CD4-positive, CD25-positive, alpha-beta regulatory T cell (primary cell): Measurements from ENCODE around the gene TLE3. TPM values are rescaled to one million over a fixed set of nuclear protein-coding genes. Genes with fewer than 3 reads are reported as not detected.

Experiments used
- ATAC-seq, 2 donors: fragments of 150-1000 bp; cut with Tn5 transposase; one replicate each; pipeline ENCODE4 v1.10.0; 2021; ENCODE audit warnings: low read depth in 2 of 2, moderate number of reproducible peaks in 2 of 2, moderate library complexity in 1 of 2
- DNase-seq, 3 donors: peaks; one replicate each; pipeline versions ENCODE4 v3.0.0 to v3.0.0-alpha.2; 2012 to 2022; ENCODE audit warnings: mixed read lengths in 1 of 3
- H3K27ac ChIP-seq: one replicate; pipeline ENCODE4 v1.7.0; 2013; ENCODE audit warnings: mild to moderate bottlenecking, low read length; ENCODE audit not compliant: insufficient read depth, poor library complexity, severe bottlenecking
- H3K27me3 ChIP-seq: one replicate; pipeline ENCODE4 v1.7.0; 2013; ENCODE audit warnings: low read length; ENCODE audit not compliant: control insufficient read depth, insufficient read depth
- H3K36me3 ChIP-seq: one replicate; pipeline ENCODE4 v1.7.0; 2013; ENCODE audit warnings: mild to moderate bottlenecking, low read length, moderate library complexity; ENCODE audit not compliant: control insufficient read depth, insufficient read depth
- H3K4me1 ChIP-seq: 2 replicates; pipeline ENCODE4 v1.7.0; 2013; ENCODE audit warnings: mild to moderate bottlenecking, low read length; ENCODE audit not compliant: insufficient read depth, control insufficient read depth, poor library complexity, severe bottlenecking
- H3K4me3 ChIP-seq: one replicate; pipeline ENCODE4 v1.7.0; 2013; ENCODE audit warnings: low read depth, mild to moderate bottlenecking, low read length, moderate library complexity
- H3K9me3 ChIP-seq, 2 experiments: 1 replicate in 1 of 2; 2 replicates in 1 of 2; pipeline ENCODE4 v1.7.0; 2013; ENCODE audit warnings: low read length in 2 of 2, mild to moderate bottlenecking in 1 of 2, moderate library complexity in 1 of 2; ENCODE audit not compliant: control insufficient read depth in 2 of 2
- H3K27ac Mint-ChIP-seq, 3 donors: one replicate each; pipeline ENCODE4 v1.8.0; 2020 to 2022; ENCODE audit warnings: mild to moderate bottlenecking in 3 of 3, mixed read lengths in 3 of 3, moderate library complexity in 2 of 3
- H3K27me3 Mint-ChIP-seq: one replicate; pipeline ENCODE4 v1.8.0; 2022; ENCODE audit warnings: mild to moderate bottlenecking, mixed read lengths
- H3K36me3 Mint-ChIP-seq: one replicate; pipeline ENCODE4 v1.8.0; 2020; ENCODE audit warnings: mixed read lengths
- H3K4me1 Mint-ChIP-seq, 4 donors: one replicate each; pipeline ENCODE4 v1.8.0; 2020 to 2022; ENCODE audit warnings: mixed read lengths in 4 of 4, mild to moderate bottlenecking in 1 of 4
- H3K4me3 Mint-ChIP-seq, 4 donors: one replicate each; pipeline ENCODE4 v1.8.0; 2020 to 2022; ENCODE audit warnings: mild to moderate bottlenecking in 4 of 4, mixed read lengths in 4 of 4, moderate library complexity in 3 of 4
- H3K9me3 Mint-ChIP-seq, 7 donors: one replicate each; pipeline ENCODE4 v1.8.0; 2020 to 2022; ENCODE audit warnings: mixed read lengths in 7 of 7, mild to moderate bottlenecking in 3 of 7, moderate library complexity in 2 of 7
- polyA plus RNA-seq, 4 donors: library from polyadenylated mRNA; unstranded; fragments of 300-500 nt; fragmentation: Illumina TruSeq; gene quantifications; one replicate each; pipeline ENCODE4 v1.2.3, GENCODE V29; 2021
- total RNA-seq: library from RNA; stranded (reverse); gene quantifications from one replicate; pipeline ENCODE4 v1.2.3, GENCODE V29; 2022

The TLE3 gene
- total and polyA plus RNA-seq, 5 donors from 2014 or later: 8.4 to 115 (median 12.7) TPM

GRCh38 chr15:70050970-70051369 lies 46.7 kb downstream of the TLE3 start:
- no peak overlapping the region for H3K4me3 ChIP-seq
- peaks cover 46% of the 10 kb centered on the region for H3K36me3 Mint-ChIP-seq
- no peaks in the 10 kb centered on the region for H3K9me3 ChIP-seq
- no peak overlapping the region for H3K4me3 Mint-ChIP-seq
- H3K27me3 ChIP-seq: no peaks in the 10 kb centered on the region
- H3K27ac Mint-ChIP-seq: no peak overlapping the region
- no peak for DNase-seq
- peaks cover 74% of the 10 kb centered on the region for H3K36me3 ChIP-seq
- no peaks in the 10 kb centered on the region for H3K9me3 Mint-ChIP-seq
- no peak for ATAC-seq
- no peaks in the 10 kb centered on the region for H3K27me3 Mint-ChIP-seq
- no peaks in the 10 kb centered on the region for H3K4me1 Mint-ChIP-seq
- no peak overlapping the region for H3K27ac ChIP-seq
- H3K4me1 ChIP-seq: no peaks in the 10 kb centered on the region

GRCh38 chr15:70050441-70050840 lies 47.3 kb downstream of the TLE3 start:
- peaks cover 69% of the 10 kb centered on the region for H3K36me3 ChIP-seq
- Mint-ChIP-seq H3K27ac (peak overlapping the region in 1 of 3 donors; percentile 29), H3K36me3 (peaks cover 41% of the 10 kb centered on the region)

DNA sequence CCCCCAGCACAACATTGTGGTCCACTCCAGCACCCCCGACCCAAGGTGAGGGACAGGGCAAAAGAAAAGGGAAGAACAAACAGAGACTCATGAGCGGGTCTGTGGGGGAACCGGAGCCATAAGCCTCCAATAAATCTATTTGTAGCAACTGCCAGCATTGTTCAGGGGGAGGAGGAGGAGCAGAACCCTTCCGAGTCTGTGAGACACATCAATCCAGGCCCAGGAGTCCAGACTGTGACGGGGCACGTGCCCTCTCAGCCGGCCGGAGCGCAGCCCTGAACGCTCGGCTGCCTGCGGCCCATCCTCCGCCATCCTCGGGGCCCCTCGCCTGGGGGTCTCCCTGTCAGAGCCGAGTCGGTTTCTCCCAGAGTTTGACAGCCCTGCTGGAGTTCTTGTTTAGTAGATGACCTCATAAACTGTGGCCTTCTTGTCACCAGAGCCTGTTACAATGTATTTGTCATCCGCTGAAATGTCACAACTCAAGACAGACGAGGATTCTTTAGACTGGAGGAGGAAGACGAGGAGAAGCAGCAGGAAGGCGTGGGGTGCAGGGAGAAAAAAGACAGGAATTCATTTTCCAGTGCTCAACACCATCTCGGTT lies 47.9 kb downstream of the TLE3 start:
- Mint-ChIP-seq H3K4me1 (no peaks in the 10 kb centered on the region), H3K4me3 (no peak overlapping the region), H3K36me3 (peaks cover 38% of the 10 kb centered on the region), H3K9me3 (no peaks in the 10 kb centered on the region), H3K27ac (peak overlapping the region in 1 of 3 donors; percentile 64), H3K27me3 (no peaks in the 10 kb centered on the region)
- ATAC-seq (no peak), DNase-seq (no peak)
- Histone ChIP-seq H3K9me3 (no peaks in the 10 kb centered on the region), H3K4me3 (no peak overlapping the region), H3K27me3 (no peaks in the 10 kb centered on the region), H3K36me3 (peaks cover 63% of the 10 kb centered on the region), H3K27ac (no peak overlapping the region), H3K4me1 (no peaks in the 10 kb centered on the region)

More at GRCh38 chr15:70050441-70050840, 47.3 kb downstream of the TLE3 start:
- H3K4me1 ChIP-seq: no peaks in the 10 kb centered on the region
- H3K9me3 ChIP-seq: no peaks in the 10 kb centered on the region
- no peaks in the 10 kb centered on the region for H3K4me1 Mint-ChIP-seq
- H3K27ac ChIP-seq: no peak overlapping the region
- no peak overlapping the region for H3K4me3 Mint-ChIP-seq
- H3K9me3 Mint-ChIP-seq: no peaks in the 10 kb centered on the region
- no peaks in the 10 kb centered on the region for H3K27me3 Mint-ChIP-seq
- H3K4me3 ChIP-seq: no peak overlapping the region
- ATAC-seq (no peak), DNase-seq (no peak)
- H3K27me3 ChIP-seq: no peaks in the 10 kb centered on the region

DNA sequence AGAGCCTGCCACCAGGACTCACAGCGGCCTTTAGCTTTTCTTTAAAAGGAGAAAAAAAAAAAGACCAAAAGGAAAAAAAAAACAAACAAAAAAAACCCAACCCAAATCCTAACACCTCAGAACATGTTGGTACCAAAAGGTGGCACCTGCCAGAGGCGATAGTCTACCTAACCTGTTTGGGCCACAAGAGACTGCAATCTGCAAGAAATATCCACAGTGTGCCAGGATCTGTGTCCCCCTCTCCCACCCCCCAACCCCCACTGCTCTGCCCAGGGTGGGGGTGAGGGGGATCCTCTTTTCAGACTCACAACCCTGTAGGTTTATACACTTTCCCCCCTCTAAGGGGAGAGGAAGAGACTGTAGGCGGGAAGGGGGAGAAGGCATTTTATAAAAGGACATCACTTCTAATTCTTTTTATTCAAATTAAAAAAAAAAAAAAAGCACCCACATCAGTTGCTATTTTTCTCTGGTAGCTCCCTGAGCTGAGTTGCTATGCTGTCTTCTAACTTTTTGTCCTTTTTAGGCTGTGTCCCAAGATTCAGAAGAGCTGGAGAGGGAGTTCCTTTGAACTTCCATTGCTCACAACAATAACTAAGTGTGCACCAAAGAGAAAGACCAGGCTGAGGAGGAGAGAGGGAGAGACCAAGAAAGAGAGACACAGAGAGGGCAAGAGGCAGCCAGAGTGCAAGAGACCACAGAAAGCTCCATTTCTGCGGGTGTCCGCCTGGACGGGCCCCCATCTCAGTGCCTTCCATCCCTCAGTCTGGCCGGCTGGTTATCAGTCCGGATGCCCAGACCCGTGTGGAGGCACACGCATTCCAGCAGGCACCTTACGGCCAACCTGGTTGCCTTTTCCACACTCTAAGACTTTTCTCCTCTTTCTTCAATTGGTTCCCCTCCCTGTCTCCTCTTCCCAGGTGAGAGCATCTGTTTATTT lies 48.9 kb downstream of the TLE3 start:
- DNase-seq (no peak), ATAC-seq (no peak)
- H3K27ac Mint-ChIP-seq: no peak overlapping the region
- H3K4me1 Mint-ChIP-seq: no peaks in the 10 kb centered on the region
- H3K36me3 Mint-ChIP-seq: peaks cover 39% of the 10 kb centered on the region
- no peak overlapping the region for H3K4me3 ChIP-seq
- no peaks in the 10 kb centered on the region for H3K9me3 ChIP-seq
- H3K27me3 Mint-ChIP-seq: no peaks in the 10 kb centered on the region
- no peaks in the 10 kb centered on the region for H3K4me1 ChIP-seq
- H3K9me3 Mint-ChIP-seq: no peaks in the 10 kb centered on the region
- no peak overlapping the region for H3K4me3 Mint-ChIP-seq
- no peak overlapping the region for H3K27ac ChIP-seq
- peaks cover 53% of the 10 kb centered on the region for H3K36me3 ChIP-seq
- H3K27me3 ChIP-seq: no peaks in the 10 kb centered on the region

- Mint-ChIP-seq H3K36me3 (peaks cover 41% of the 10 kb centered on the region), H3K4me1 (no peaks in the 10 kb centered on the region), H3K27ac (no peak overlapping the region), H3K4me3 (no peak overlapping the region), H3K9me3 (no peaks in the 10 kb centered on the region), H3K27me3 (no peaks in the 10 kb centered on the region)
- peaks cover 47% of the 10 kb centered on the region for H3K36me3 ChIP-seq
- no peaks in the 10 kb centered on the region for H3K9me3 ChIP-seq
- no peak overlapping the region for H3K27ac ChIP-seq
- H3K4me1 ChIP-seq: no peaks in the 10 kb centered on the region
- no peaks in the 10 kb centered on the region for H3K27me3 ChIP-seq
- no peak for DNase-seq
- ATAC-seq: no peak
- no peak overlapping the region for H3K4me3 ChIP-seq
Measured at GRCh38 chr15:70048198-70048565, 49.5 kb downstream of the TLE3 start.

- no peak overlapping the region for H3K4me3 ChIP-seq
- H3K9me3 ChIP-seq: no peaks in the 10 kb centered on the region
- no peaks in the 10 kb centered on the region for H3K4me1 Mint-ChIP-seq
- H3K27me3 ChIP-seq: no peaks in the 10 kb centered on the region
- no peak overlapping the region for H3K27ac Mint-ChIP-seq
- H3K27ac ChIP-seq: no peak overlapping the region
- no peaks in the 10 kb centered on the region for H3K27me3 Mint-ChIP-seq
- peaks cover 43% of the 10 kb centered on the region for H3K36me3 Mint-ChIP-seq
- no peaks in the 10 kb centered on the region for H3K4me1 ChIP-seq
- ATAC-seq (no peak), DNase-seq (no peak)
- no peaks in the 10 kb centered on the region for H3K9me3 Mint-ChIP-seq
- H3K4me3 Mint-ChIP-seq: no peak overlapping the region
- H3K36me3 ChIP-seq: peaks cover 41% of the 10 kb centered on the region
Measured at GRCh38 chr15:70047386-70048197, 50.1 kb downstream of the TLE3 start.

DNA sequence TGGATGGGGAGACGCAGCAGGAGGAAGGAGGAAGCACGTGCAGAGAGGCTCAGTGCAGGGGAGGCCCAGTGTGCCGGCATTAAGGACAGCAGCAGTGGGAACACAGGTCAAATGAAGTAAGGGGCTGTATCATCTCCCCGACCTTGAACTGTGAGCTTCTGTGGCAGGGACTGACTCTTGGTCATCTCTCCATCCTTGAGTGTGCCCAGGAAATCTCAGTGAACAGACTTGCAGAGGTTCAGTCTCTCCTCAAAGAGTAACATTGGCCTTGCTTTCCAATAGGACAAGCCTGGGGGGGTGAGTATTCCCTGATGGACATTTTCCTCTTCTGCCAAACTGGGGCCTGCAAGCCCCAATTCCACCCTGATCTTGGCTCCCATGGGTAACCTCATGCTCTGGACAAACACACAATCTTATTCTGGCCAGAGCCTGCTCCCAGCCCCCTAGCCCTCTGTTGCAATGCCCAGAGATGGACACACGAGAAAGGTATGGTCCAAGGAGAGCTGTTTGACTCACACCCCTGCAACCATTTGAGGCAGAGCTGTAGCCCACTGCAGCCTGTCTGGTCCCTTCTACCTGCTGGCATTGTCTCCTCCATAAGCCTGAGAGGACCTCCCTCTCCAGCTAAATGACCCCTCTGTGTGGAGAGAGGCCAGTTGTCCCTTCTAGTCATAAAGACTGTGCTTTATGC lies 50.9 kb downstream of the TLE3 start:
- Histone ChIP-seq H3K4me1 (no peaks in the 10 kb centered on the region), H3K9me3 (no peaks in the 10 kb centered on the region), H3K4me3 (no peak overlapping the region), H3K36me3 (peaks cover 34% of the 10 kb centered on the region), H3K27me3 (no peaks in the 10 kb centered on the region), H3K27ac (no peak overlapping the region)
- H3K4me3 Mint-ChIP-seq: no peak overlapping the region
- peaks cover 42% of the 10 kb centered on the region for H3K36me3 Mint-ChIP-seq
- DNase-seq (no peak), ATAC-seq (no peak)
- peaks cover 0 to 2% (median 0%) of the 10 kb centered on the region in 4 donors for H3K4me1 Mint-ChIP-seq
- H3K27ac Mint-ChIP-seq: peak overlapping the region in 1 of 3 donors; percentile 22
- H3K9me3 Mint-ChIP-seq: no peaks in the 10 kb centered on the region
- H3K27me3 Mint-ChIP-seq: no peaks in the 10 kb centered on the region
